GM20431 (cell line): ENCODE results near the gene CHM.
"Not testable (repeated sequence)": the region's sequence is repeated elsewhere in the genome, so short reads cannot be mapped to it uniquely, and the experiment has no call there.

Source experiments
- in situ Hi-C: fragments of 300-500 bp; cut with MseI, MboI; formaldehyde crosslinking; loops from one replicate; pipeline ENCODE4 v1.15.0; 2020; ENCODE audit warnings: low sequenced_read_pairs; ENCODE audit not compliant: unreplicated experiment

The CHM gene

GRCh38 chrX:85927740-85928139 lies 119.6 kb downstream of the CHM start:
- in situ Hi-C loops: no loop called here

- in situ Hi-C loops: no loop called here
Measured at GRCh38 chrX:85922821-85923220, 124.5 kb downstream of the CHM start.

- in situ Hi-C loops: not testable (repeated sequence)
Measured at GRCh38 chrX:85916656-85917280, 130.6 kb downstream of the CHM start.

GRCh38 chrX:85914431-85914830 lies 132.9 kb downstream of the CHM start:
- in situ Hi-C loops: no loop called here

- in situ Hi-C loops: no loop called here
Measured at GRCh38 chrX:85907316-85907715, 140.0 kb downstream of the CHM start.

GRCh38 chrX:85906399-85906798 lies 141.0 kb downstream of the CHM start:
- in situ Hi-C loops: no loop called here

- in situ Hi-C loops: no loop called here
Measured at GRCh38 chrX:85905851-85906250, 141.5 kb downstream of the CHM start.

- in situ Hi-C loops: no loop called here
Measured at GRCh38 chrX:85903692-85904471, 143.5 kb downstream of the CHM start.

- in situ Hi-C loops: no loop called here
Measured at GRCh38 chrX:85897362-85898126, 149.8 kb downstream of the CHM start.

- in situ Hi-C loops: no loop called here
Measured at GRCh38 chrX:85882601-85883000, 164.8 kb downstream of the CHM start.

- in situ Hi-C loops: no loop called here
Measured at GRCh38 chrX:85870585-85870984, 176.8 kb downstream of the CHM start.

- in situ Hi-C loops: no loop called here
Measured at GRCh38 chrX:85865324-85865723, 182.0 kb downstream of the CHM start.

GRCh38 chrX:85859426-85859825 lies 187.9 kb downstream of the CHM start:
- in situ Hi-C loops: no loop called here

GRCh38 chrX:85851418-85851817 lies 195.9 kb downstream of the CHM start:
- in situ Hi-C loops: no loop called here

- in situ Hi-C loops: no loop called here
Measured at GRCh38 chrX:85836868-85837267, 210.5 kb downstream of the CHM start.

- in situ Hi-C loops: no loop called here
Measured at GRCh38 chrX:85828771-85829170, 218.6 kb downstream of the CHM start.

GRCh38 chrX:85815203-85815751 lies 232.1 kb downstream of the CHM start:
- in situ Hi-C loops: no loop called here
